ENCODE data around the gene PTPN23.

PTPN23 gene

GRCh38 chr3:47405820-47406761 lies 25.3 kb downstream of the PTPN23 start:
- Histone ChIP-seq H4K8ac (ENCODE audit: low read length) (no peak overlapping the region), H3K27ac (ENCODE audit: low read length, poor library complexity, severe bottlenecking) (no peak overlapping the region), H3K4me2 (ENCODE audit: low read length, poor library complexity, severe bottlenecking) (no peak overlapping the region), H3K9me3 (ENCODE audit: control insufficient read depth, low read length) (no peaks in the 10 kb centered on the region), H2AK5ac (ENCODE audit: low read length, severe bottlenecking) (no peak overlapping the region), H3K23ac (ENCODE audit: low read length in 2 of 2) (no peak overlapping the region), H3K4ac (ENCODE audit: low read depth in 1 of 2, low read length in 2 of 2) (no peak overlapping the region), H3K18ac (ENCODE audit: low read depth in 1 of 2, low read length in 2 of 2) (no peak overlapping the region), H2BK15ac (ENCODE audit: low read depth, poor library complexity, severe bottlenecking) (no peak overlapping the region), H2AFZ (ENCODE audit: low read depth, low read length) (no peak overlapping the region), H3K36me3 (ENCODE audit: control insufficient read depth in 1 of 2, insufficient read depth in 2 of 2, low read depth in 1 of 2, low read length in 2 of 2) (peaks cover 42 to 66% of the 10 kb centered on the region in 2 experiments), H3K14ac (ENCODE audit: low read length in 2 of 2) (no peak overlapping the region), H2BK12ac (ENCODE audit: low read length in 2 of 2) (no peak overlapping the region), H3K27me3 (ENCODE audit: control insufficient read depth in 1 of 2, insufficient read depth in 1 of 2, low read length in 2 of 2) (no peaks in the 10 kb centered on the region), H3K9ac (ENCODE audit: low read length) (no peak overlapping the region), H3K4me1 (ENCODE audit: control insufficient read depth, insufficient read depth, low read depth, low read length) (peaks cover 9% of the 10 kb centered on the region), H2BK120ac (ENCODE audit: low read depth, low read length) (no peak overlapping the region), H4K91ac (ENCODE audit: low read length) (no peak overlapping the region), H2BK5ac (ENCODE audit: low read depth, low read length, poor library complexity, severe bottlenecking) (no peak overlapping the region), H3K79me1 (replicated peaks; ENCODE audit: low read length, poor library complexity, severe bottlenecking) (peaks cover 42% of the 10 kb centered on the region), H3K4me3 (ENCODE audit: insufficient read depth in 1 of 2, low read depth in 1 of 2, low read length in 2 of 2) (no peak overlapping the region)
- WGBS: 96% methylated on average over 30 of the region's 31 CpGs
- DNase-seq: no peak

GRCh38 chr3:47406762-47407149 lies 25.9 kb downstream of the PTPN23 start:
- Histone ChIP-seq H3K9me3 (ENCODE audit: control insufficient read depth, low read length) (no peaks in the 10 kb centered on the region), H2AK5ac (ENCODE audit: low read length, severe bottlenecking) (no peak overlapping the region), H2BK15ac (ENCODE audit: low read depth, poor library complexity, severe bottlenecking) (no peak overlapping the region), H4K91ac (ENCODE audit: low read length) (no peak overlapping the region), H3K4me3 (ENCODE audit: insufficient read depth in 1 of 2, low read depth in 1 of 2, low read length in 2 of 2) (no peak overlapping the region), H3K23ac (ENCODE audit: low read length in 2 of 2) (no peak overlapping the region), H3K79me1 (replicated peaks; ENCODE audit: low read length, poor library complexity, severe bottlenecking) (peaks cover 41% of the 10 kb centered on the region), H2BK120ac (ENCODE audit: low read depth, low read length) (no peak overlapping the region), H3K18ac (ENCODE audit: low read depth in 1 of 2, low read length in 2 of 2) (no peak overlapping the region), H2BK12ac (ENCODE audit: low read length in 2 of 2) (no peak overlapping the region), H3K14ac (ENCODE audit: low read length in 2 of 2) (no peak overlapping the region), H3K36me3 (ENCODE audit: control insufficient read depth in 1 of 2, insufficient read depth in 2 of 2, low read depth in 1 of 2, low read length in 2 of 2) (peaks cover 49 to 72% of the 10 kb centered on the region in 2 experiments), H2BK5ac (ENCODE audit: low read depth, low read length, poor library complexity, severe bottlenecking) (no peak overlapping the region), H4K8ac (ENCODE audit: low read length) (no peak overlapping the region), H3K4ac (ENCODE audit: low read depth in 1 of 2, low read length in 2 of 2) (no peak overlapping the region), H3K4me1 (ENCODE audit: control insufficient read depth, insufficient read depth, low read depth, low read length) (peaks cover 8% of the 10 kb centered on the region), H2AFZ (ENCODE audit: low read depth, low read length) (no peak overlapping the region), H3K9ac (ENCODE audit: low read length) (no peak overlapping the region), H3K27ac (ENCODE audit: low read length, poor library complexity, severe bottlenecking) (no peak overlapping the region), H3K4me2 (ENCODE audit: low read length, poor library complexity, severe bottlenecking) (no peak overlapping the region), H3K27me3 (ENCODE audit: control insufficient read depth in 1 of 2, insufficient read depth in 1 of 2, low read length in 2 of 2) (no peaks in the 10 kb centered on the region)
- 91% methylated on average over 8 of the region's 9 CpGs for WGBS
- no peak for DNase-seq

- Histone ChIP-seq H3K4me3 (ENCODE audit: insufficient read depth in 1 of 2, low read depth in 1 of 2, low read length in 2 of 2) (no peak overlapping the region), H2AK5ac (ENCODE audit: low read length, severe bottlenecking) (no peak overlapping the region), H2BK15ac (ENCODE audit: low read depth, poor library complexity, severe bottlenecking) (no peak overlapping the region), H3K4ac (ENCODE audit: low read depth in 1 of 2, low read length in 2 of 2) (no peak overlapping the region), H3K27ac (ENCODE audit: low read length, poor library complexity, severe bottlenecking) (no peak overlapping the region), H3K4me1 (ENCODE audit: control insufficient read depth, insufficient read depth, low read depth, low read length) (peaks cover 8% of the 10 kb centered on the region), H3K9ac (ENCODE audit: low read length) (no peak overlapping the region), H3K36me3 (ENCODE audit: control insufficient read depth in 1 of 2, insufficient read depth in 2 of 2, low read depth in 1 of 2, low read length in 2 of 2) (peaks cover 54 to 75% of the 10 kb centered on the region in 2 experiments), H3K23ac (ENCODE audit: low read length in 2 of 2) (no peak overlapping the region), H2BK120ac (ENCODE audit: low read depth, low read length) (no peak overlapping the region), H3K4me2 (ENCODE audit: low read length, poor library complexity, severe bottlenecking) (no peak overlapping the region), H3K27me3 (ENCODE audit: control insufficient read depth in 1 of 2, insufficient read depth in 1 of 2, low read length in 2 of 2) (no peaks in the 10 kb centered on the region), H3K79me1 (replicated peaks; ENCODE audit: low read length, poor library complexity, severe bottlenecking) (peaks cover 41% of the 10 kb centered on the region), H3K14ac (ENCODE audit: low read length in 2 of 2) (no peak overlapping the region), H3K18ac (ENCODE audit: low read depth in 1 of 2, low read length in 2 of 2) (no peak overlapping the region), H2AFZ (ENCODE audit: low read depth, low read length) (no peak overlapping the region), H4K8ac (ENCODE audit: low read length) (no peak overlapping the region), H4K91ac (ENCODE audit: low read length) (no peak overlapping the region), H2BK5ac (ENCODE audit: low read depth, low read length, poor library complexity, severe bottlenecking) (no peak overlapping the region), H3K9me3 (ENCODE audit: control insufficient read depth, low read length) (no peaks in the 10 kb centered on the region), H2BK12ac (ENCODE audit: low read length in 2 of 2) (no peak overlapping the region)
- no peak for DNase-seq
- WGBS: 100% methylated on average over 4 of the region's 7 CpGs
Measured at GRCh38 chr3:47407237-47407636, 26.4 kb downstream of the PTPN23 start.

GRCh38 chr3:47407896-47408838 lies 27.3 kb downstream of the PTPN23 start:
- Histone ChIP-seq H3K4me2 (ENCODE audit: low read length, poor library complexity, severe bottlenecking) (no peak overlapping the region), H3K4ac (ENCODE audit: low read depth in 1 of 2, low read length in 2 of 2) (no peak overlapping the region), H2AFZ (ENCODE audit: low read depth, low read length) (no peak overlapping the region), H3K27me3 (ENCODE audit: control insufficient read depth in 1 of 2, insufficient read depth in 1 of 2, low read length in 2 of 2) (no peaks in the 10 kb centered on the region), H2AK5ac (ENCODE audit: low read length, severe bottlenecking) (no peak overlapping the region), H3K23ac (ENCODE audit: low read length in 2 of 2) (no peak overlapping the region), H3K18ac (ENCODE audit: low read depth in 1 of 2, low read length in 2 of 2) (no peak overlapping the region), H2BK120ac (ENCODE audit: low read depth, low read length) (no peak overlapping the region), H2BK12ac (ENCODE audit: low read length in 2 of 2) (no peak overlapping the region), H3K79me1 (replicated peaks; ENCODE audit: low read length, poor library complexity, severe bottlenecking) (peaks cover 41% of the 10 kb centered on the region), H3K4me1 (ENCODE audit: control insufficient read depth, insufficient read depth, low read depth, low read length) (peaks cover 12% of the 10 kb centered on the region), H3K36me3 (ENCODE audit: control insufficient read depth in 1 of 2, insufficient read depth in 2 of 2, low read depth in 1 of 2, low read length in 2 of 2) (peaks cover 61 to 84% of the 10 kb centered on the region in 2 experiments), H3K4me3 (ENCODE audit: insufficient read depth in 1 of 2, low read depth in 1 of 2, low read length in 2 of 2) (no peak overlapping the region), H3K9me3 (ENCODE audit: control insufficient read depth, low read length) (no peaks in the 10 kb centered on the region), H3K27ac (ENCODE audit: low read length, poor library complexity, severe bottlenecking) (no peak overlapping the region), H2BK15ac (ENCODE audit: low read depth, poor library complexity, severe bottlenecking) (no peak overlapping the region), H4K8ac (ENCODE audit: low read length) (no peak overlapping the region), H3K14ac (ENCODE audit: low read length in 2 of 2) (no peak overlapping the region), H2BK5ac (ENCODE audit: low read depth, low read length, poor library complexity, severe bottlenecking) (no peak overlapping the region), H3K9ac (ENCODE audit: low read length) (no peak overlapping the region), H4K91ac (ENCODE audit: low read length) (no peak overlapping the region)
- no peak for DNase-seq
- WGBS: 95% methylated on average over 18 of the region's 18 CpGs

Measured in mesenchymal stem cell (in vitro differentiated cells and primary cell).